Measurements from ENCODE around the gene KLHDC7A. TPM values are rescaled to one million over a fixed set of nuclear protein-coding genes. Genes with fewer than 3 reads are reported as not detected.

The KLHDC7A gene
- total RNA-seq, 1 experiment from 2014 or later, result not detected

DNA sequence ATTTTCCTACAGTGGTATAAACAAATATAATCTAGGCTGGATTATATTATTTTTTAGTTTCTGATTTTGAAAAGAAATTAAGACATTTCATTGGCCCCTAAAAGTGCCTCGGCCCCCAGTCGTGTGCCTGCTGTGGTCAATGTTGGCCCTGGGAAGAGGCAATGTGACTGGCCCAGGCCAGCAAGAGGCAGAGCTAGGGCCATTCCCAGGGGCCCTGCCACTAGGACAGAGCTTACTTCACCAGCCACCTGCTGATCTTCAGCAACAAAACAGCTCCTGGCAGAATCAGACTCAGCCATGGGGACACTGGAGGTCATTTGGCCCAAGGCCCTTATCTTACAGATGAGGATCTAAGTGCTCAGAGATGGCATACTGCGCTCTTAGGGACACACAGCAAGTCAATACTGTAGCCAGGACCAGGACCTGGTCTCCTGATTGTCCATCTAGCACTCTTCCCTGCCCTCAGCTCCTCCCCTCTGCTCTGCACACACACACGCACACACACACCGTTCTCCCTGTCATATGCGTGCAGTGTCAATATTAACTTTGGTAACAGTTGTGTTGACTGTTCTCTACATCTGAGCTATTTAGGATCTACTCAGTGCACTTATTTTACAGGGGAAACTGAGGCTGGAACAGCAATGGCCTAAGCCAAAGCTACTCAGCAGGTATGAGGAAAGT is 16.6 kb upstream of the KLHDC7A start:
- no peak for DNase-seq
- H3K4me3 ChIP-seq, result no peak overlapping the region

DNA sequence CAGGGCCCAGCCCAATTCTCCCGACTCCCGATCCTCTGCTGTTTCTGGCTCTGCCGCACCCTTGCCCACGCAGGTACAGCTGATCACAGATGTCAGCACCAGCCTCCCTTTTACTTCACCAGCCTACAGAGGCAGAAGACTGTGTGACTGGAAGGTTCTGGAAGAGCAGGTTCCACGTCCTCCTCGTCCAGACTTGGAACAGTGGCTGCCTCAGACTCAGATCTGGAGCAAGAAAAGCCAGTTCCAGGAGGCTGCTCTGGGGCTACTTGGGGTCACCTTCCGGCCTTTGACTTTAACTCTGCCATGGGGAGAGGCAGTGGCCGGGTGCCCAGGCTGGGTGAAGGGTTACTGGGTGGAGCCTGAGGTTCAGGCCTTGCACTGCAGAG is 16.1 kb upstream of the KLHDC7A start:
- H3K4me1 ChIP-seq, result no peaks in the 10 kb centered on the region
- DNase-seq, result no peak
- no peak overlapping the region for H3K4me3 ChIP-seq
- H3K27ac ChIP-seq, result no peak overlapping the region
- peaks cover 4% of the 10 kb centered on the region for H3K27me3 ChIP-seq
- H3K36me3 ChIP-seq, result no peaks in the 10 kb centered on the region
- H3K9me3 ChIP-seq (replicated peaks), result no peaks in the 10 kb centered on the region; the same call in 1 of the 2 replicates

More for the DNA sequence above, 16.6 kb upstream of the KLHDC7A start:
- Histone ChIP-seq H3K9me3 (replicated peaks) (no peaks in the 10 kb centered on the region; the same call in 1 of the 2 replicates), H3K4me1 (no peaks in the 10 kb centered on the region), H3K27ac (no peak overlapping the region), H3K36me3 (no peaks in the 10 kb centered on the region), H3K27me3 (peaks cover 5% of the 10 kb centered on the region)

DNA sequence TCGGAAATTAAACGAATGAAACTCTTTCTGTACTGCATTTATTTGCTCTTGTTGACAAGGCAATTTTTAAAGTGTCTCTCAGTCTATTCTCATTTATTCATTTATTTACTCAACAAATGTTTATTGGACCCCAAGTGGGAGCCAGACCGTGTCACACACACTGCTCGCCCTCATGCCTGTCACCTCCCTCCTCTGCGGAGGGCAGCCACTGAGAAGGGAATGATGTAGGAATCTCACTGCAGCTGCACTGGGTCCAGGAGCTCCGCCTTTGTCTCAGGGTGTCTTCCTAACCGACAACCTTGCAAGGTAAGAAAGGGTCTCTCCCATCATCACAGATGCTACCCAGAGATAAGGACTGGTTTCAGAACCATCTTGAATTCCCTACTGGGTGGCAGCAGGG is 14.1 kb upstream of the KLHDC7A start:
- H3K27me3 ChIP-seq, result peaks cover 3% of the 10 kb centered on the region; the same call in 1 of the 2 replicates
- no peak for DNase-seq
- no peaks in the 10 kb centered on the region for H3K36me3 ChIP-seq
- no peak overlapping the region for H3K27ac ChIP-seq
- no peaks in the 10 kb centered on the region for H3K4me1 ChIP-seq
- H3K9me3 ChIP-seq (replicated peaks), result no peaks in the 10 kb centered on the region; the same call in 1 of the 2 replicates
- H3K4me3 ChIP-seq, result no peak overlapping the region

DNA sequence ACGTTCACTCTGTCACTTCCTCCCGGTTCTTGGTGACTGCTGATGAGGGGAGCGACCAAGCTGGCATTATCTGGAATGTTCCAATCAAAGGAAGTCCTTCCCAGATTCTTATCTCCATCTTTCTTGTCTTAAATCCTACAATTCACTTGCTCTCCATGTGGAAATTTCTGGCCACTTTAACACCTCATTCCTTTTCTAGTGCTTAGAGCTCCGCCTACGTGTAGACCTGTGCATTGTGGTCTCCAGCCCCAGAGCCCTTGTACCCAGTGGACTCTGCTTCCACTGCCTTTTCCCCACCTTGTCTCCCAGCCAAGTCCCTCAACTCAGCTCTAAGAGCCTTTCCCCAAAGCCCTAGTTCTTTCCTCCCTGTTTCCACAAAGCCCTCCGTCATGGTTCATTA is 12.2 kb upstream of the KLHDC7A start:
- DNase-seq, result peak in 1 of 2 experiments; percentile 15

DNA sequence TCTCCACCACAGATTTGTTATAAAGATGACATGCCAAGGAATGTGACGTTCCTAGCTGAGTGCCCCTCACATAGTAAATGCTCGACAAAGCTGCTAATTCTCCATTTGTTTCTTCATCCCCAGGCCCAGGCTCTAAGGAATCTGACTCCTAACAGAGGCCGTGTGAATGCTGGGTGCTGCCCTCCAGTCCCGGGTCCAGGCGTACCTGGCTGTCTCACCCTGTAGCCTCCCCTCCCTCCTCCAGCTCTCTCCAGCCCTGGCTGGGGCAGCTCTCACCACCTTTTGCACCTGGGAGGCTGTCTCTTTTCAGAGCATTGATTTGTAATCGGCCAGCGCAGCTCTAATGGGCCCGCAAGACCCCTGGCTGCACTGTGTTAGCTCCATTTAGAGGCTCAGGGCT is 11.2 kb upstream of the KLHDC7A start:
- Histone ChIP-seq H3K4me1 (no peaks in the 10 kb centered on the region), H3K27ac (no peak overlapping the region), H3K4me3 (no peak overlapping the region), H3K36me3 (no peaks in the 10 kb centered on the region), H3K27me3 (peaks cover 3% of the 10 kb centered on the region; the same call in 1 of the 2 replicates), H3K9me3 (replicated peaks) (no peaks in the 10 kb centered on the region; the same call in 1 of the 2 replicates)
- DNase-seq, result no peak

More for the DNA sequence above, 12.2 kb upstream of the KLHDC7A start:
- Histone ChIP-seq H3K9me3 (replicated peaks) (no peaks in the 10 kb centered on the region; the same call in 1 of the 2 replicates), H3K4me3 (no peak overlapping the region), H3K4me1 (no peaks in the 10 kb centered on the region), H3K27ac (no peak overlapping the region), H3K27me3 (peaks cover 3% of the 10 kb centered on the region; the same call in 1 of the 2 replicates), H3K36me3 (no peaks in the 10 kb centered on the region)

DNA sequence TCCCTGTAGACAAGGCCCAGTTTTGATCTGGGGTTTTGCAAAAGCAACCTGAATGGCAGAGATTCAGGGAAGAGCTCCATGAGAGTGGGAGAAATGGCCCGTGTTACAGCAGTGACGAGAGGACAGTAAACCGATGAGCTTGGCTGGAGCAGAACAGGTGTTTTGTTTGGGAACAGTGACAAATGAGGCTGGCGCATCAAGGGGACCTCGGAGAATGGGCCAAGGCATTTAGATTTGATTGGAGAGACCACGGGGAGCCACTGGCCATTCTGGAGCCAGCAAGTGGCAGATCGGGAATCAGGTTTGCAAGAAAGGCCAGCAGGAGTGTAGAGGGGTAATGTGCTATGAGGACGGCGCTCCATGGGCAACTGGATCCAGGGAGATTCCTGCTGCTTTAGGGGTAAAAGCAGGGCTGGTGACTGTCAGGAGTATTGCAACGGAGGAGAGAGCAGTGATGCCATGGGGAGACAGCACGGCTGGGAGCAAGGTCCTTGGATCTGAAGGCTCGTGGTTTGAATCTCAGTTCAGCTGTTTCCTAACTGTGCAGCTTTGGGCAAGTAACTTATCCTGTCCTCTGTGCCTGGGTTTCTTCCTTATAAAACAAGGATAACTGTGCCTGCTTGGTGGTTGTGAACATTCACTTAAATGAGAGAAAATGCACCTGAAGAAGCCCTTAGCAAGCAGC is 9.9 kb upstream of the KLHDC7A start:
- Histone ChIP-seq H3K27ac (no peak overlapping the region), H3K4me1 (no peaks in the 10 kb centered on the region), H3K27me3 (peaks cover 3% of the 10 kb centered on the region; the same call in 1 of the 2 replicates), H3K9me3 (replicated peaks) (no peaks in the 10 kb centered on the region; the same call in 1 of the 2 replicates), H3K36me3 (no peaks in the 10 kb centered on the region), H3K4me3 (no peak overlapping the region)
- DNase-seq, result no peak

DNA sequence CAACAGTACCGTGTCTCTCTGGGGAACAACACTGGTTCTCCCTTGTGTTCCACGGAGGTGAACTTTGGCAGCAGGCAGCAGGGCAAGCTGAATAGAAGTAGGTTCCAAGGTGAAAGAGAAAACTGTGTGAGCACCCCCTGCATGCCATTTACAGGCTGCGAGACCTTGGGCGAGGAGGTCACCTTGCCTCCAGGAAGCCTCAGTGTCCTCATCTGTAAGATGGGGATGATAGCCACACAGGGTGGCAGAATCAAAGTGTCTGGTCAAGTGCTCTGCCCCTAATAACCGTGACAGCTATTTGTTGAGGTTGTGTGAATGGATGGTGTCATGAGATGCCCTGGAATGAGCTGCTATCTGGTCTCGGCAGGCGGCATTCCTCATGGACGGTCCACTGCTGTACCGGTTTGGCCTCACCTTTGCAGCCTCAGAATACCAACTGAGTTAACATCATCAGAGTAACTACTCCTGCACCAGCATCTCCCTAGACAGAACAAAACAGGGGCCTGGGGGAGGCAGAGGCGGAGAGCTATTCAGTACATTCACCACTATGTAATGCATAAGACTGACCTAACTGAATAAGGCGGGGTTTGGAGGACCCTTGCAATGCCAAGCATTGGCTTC is 7.4 kb upstream of the KLHDC7A start:
- no peak overlapping the region for H3K27ac ChIP-seq
- peaks cover 3% of the 10 kb centered on the region; the same call in 1 of the 2 replicates for H3K27me3 ChIP-seq
- H3K4me3 ChIP-seq, result no peak overlapping the region
- H3K36me3 ChIP-seq, result no peaks in the 10 kb centered on the region
- H3K9me3 ChIP-seq (replicated peaks), result no peaks in the 10 kb centered on the region
- no peak for DNase-seq
- H3K4me1 ChIP-seq, result no peaks in the 10 kb centered on the region

DNA sequence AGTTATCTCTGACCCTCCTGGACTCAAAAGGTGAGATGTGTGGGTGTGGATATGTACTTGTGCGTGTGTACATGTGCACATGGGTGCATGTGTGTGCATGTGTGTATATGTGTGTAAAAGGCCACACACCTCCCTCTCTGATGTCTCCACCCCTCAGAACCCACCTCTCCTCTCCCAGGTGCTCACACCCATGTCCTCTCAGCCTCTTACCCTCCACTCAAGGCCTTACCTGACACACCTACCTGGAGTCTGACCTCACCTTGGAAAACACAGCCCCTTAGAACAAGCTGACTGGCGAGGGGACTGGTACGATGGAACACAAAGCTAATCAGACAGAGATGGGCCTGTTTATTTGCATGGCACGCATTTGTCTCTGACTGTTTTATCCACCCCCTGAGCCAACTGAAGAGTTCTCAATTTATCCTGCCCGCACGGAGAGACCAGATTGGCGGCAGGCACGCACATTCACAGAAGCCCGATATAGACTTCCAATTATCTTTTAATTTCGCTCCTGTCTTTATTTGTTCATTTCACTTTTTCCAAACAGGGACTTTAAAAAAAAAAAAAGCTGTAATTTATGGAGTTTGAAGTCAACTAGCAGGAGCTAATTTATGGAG is 6.1 kb upstream of the KLHDC7A start:
- DNase-seq, result no peak
- H3K4me3 ChIP-seq, result no peak overlapping the region

DNA sequence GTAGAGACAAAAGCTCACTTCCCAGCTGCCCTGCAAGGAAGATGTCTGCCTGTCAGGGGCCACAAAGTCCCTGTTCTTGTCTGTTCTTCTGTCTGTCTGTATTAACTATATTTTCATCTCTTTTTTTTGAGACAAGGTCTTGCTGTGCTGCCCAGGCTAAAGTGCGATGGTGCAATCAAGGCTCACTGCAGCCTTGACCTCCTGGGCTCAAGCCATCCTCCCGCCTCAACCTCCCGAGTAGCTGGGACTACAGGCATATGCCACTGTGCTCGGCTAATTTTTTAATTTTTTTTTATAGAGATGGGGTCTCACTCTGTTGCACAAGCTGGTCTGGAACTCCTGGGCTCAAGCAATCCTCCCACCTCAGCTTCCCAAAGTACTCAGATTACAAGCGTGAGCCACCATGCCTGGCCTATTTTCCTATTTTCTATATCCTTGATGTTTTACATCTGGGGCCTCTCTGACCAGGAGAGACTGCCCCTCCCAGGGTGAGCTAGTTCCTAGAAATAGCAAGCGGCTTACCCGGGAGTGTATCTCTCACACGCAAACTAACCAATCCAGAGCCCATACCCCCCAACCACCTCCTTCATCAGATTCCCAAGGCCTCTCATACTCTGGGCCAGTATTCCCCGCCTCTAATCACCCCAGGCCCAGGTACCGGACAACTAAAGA is 5.4 kb upstream of the KLHDC7A start:
- Histone ChIP-seq H3K9me3 (replicated peaks) (no peaks in the 10 kb centered on the region), H3K27ac (no peak overlapping the region), H3K27me3 (peaks cover 6% of the 10 kb centered on the region; the same call in 1 of the 2 replicates), H3K36me3 (no peaks in the 10 kb centered on the region), H3K4me1 (no peaks in the 10 kb centered on the region), H3K4me3 (no peak overlapping the region)
- no peak for DNase-seq

More for the DNA sequence above, 6.1 kb upstream of the KLHDC7A start:
- Histone ChIP-seq H3K4me1 (no peaks in the 10 kb centered on the region), H3K36me3 (no peaks in the 10 kb centered on the region), H3K27me3 (peaks cover 3% of the 10 kb centered on the region; the same call in 1 of the 2 replicates), H3K27ac (no peak overlapping the region), H3K9me3 (replicated peaks) (no peaks in the 10 kb centered on the region)

DNA sequence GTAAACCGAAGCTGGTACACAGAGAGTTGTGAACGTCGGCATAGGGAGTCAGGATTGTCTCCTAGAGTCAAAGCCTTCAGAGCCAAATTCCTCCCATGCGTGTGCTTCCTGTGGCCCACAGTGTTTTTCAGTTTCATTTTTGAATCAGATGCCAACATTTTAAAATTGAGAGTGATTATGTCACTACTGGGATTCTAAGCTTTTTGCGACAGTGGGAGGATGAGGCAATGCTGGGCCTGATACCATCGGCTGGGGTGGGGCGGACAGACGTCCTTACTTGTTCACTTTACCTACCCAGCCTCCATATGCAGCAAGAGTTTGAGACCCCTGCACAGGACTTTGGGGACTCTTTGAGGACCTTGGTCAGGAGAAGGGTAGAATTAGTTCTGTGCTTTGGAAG is 1.3 kb upstream of the KLHDC7A start:
- DNase-seq, result no peak
- Histone ChIP-seq H3K4me3 (no peak overlapping the region), H3K4me1 (no peaks in the 10 kb centered on the region), H3K36me3 (no peaks in the 10 kb centered on the region), H3K27me3 (peaks cover 11% of the 10 kb centered on the region; the same call in 1 of the 2 replicates), H3K9me3 (replicated peaks) (no peaks in the 10 kb centered on the region), H3K27ac (no peak overlapping the region)

DNA sequence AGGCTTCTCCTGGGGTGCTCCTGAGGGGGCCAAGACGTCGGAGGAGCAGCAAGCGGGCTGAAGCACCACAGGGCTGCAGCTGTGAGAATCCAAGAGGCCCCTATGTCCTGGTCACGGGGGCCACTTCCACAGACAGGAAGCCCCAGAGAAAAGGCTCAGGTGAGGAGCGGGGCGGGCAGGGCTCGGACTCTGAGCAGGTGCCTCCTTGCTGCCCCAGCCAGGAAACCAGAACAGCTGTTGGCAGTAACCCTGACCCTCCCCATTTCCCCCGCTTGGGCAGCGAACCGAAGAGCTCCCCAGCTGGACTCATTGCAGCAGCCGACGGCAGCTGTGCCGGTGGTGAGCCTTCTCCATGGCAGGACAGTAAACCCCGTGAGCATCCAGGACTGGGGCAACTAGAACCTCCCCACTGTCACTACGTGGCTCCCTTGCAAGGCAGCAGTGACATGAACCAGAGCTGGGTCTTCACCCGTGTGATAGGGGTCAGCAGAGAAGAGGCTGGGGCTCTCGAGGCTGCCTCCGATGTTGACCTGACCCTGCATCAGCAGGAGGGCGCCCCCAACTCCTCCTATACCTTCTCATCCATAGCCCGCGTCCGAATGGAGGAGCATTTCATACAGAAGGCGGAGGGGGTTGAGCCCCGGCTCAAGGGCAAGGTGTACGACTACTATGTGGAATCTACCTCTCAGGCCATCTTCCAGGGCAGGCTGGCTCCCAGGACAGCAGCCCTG is 625 bp downstream of the KLHDC7A start:
- peaks cover 11% of the 10 kb centered on the region; the same call in 1 of the 2 replicates for H3K27me3 ChIP-seq
- no peaks in the 10 kb centered on the region for H3K36me3 ChIP-seq
- H3K4me1 ChIP-seq, result no peaks in the 10 kb centered on the region
- H3K4me3 ChIP-seq, result no peak overlapping the region
- H3K27ac ChIP-seq, result no peak overlapping the region
- no peak for DNase-seq
- H3K9me3 ChIP-seq (replicated peaks), result no peaks in the 10 kb centered on the region

DNA sequence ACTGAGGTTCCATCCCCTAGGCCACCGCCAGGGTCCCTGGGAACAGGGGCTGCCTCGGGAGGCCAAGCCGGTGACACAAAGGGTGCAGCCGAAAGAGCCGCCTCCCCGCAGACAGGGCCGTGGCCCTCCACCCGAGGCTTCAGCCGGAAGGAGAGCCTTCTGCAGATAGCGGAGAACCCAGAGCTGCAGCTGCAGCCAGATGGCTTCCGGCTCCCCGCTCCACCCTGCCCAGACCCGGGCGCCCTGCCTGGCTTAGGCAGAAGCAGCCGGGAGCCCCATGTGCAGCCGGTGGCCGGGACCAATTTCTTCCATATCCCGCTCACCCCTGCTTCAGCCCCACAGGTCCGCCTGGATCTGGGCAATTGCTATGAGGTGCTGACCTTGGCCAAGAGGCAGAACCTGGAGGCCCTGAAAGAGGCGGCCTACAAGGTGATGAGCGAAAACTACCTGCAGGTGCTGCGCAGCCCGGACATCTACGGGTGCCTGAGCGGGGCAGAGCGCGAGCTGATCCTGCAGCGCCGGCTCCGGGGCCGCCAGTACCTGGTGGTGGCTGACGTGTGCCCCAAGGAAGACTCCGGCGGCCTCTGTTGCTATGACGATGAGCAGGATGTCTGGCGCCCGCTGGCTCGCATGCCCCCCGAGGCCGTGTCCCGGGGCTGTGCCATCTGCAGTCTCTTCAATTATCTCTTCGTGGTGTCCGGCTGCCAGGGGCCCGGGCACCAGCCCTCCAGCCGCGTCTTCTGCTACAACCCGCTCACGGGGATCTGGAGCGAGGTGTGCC is 1.4 kb downstream of the KLHDC7A start:
- no peak for DNase-seq
- Histone ChIP-seq H3K27ac (no peak overlapping the region), H3K36me3 (no peaks in the 10 kb centered on the region), H3K4me3 (no peak overlapping the region), H3K9me3 (replicated peaks) (no peaks in the 10 kb centered on the region), H3K27me3 (peaks cover 11% of the 10 kb centered on the region; the same call in 1 of the 2 replicates), H3K4me1 (no peaks in the 10 kb centered on the region)

Data from SJCRH30 (cell line).